ENCODE data around the gene NACC2. TPM values are rescaled to one million over a fixed set of nuclear protein-coding genes. Genes with fewer than 3 reads are reported as not detected.

NACC2 gene
- total and polyA plus RNA-seq, 7 donors: 8.5 to 33.5 (median 18.4) TPM

DNA sequence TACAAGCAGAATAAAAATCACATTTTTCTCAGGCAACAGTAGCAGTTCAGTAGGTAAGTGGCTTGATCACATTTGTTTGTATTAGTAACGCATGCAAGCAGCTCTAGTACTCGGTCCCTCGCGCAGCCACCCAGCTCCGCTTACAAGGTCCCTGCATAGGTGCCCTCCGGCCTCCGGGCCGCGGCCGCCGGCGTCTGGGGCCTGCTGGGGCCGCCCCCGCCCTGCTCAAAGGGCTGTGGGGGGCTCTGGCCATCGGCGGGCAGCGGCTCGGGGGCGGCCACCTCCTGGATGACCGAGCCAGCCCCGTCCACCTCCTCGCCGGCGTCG is 83.8 kb downstream of the NACC2 start:
- peak overlapping the region; percentile 55 for H3K27ac ChIP-seq
- H3K9me3 ChIP-seq: no peaks in the 10 kb centered on the region
- TF ChIP-seq, protein P1, sequence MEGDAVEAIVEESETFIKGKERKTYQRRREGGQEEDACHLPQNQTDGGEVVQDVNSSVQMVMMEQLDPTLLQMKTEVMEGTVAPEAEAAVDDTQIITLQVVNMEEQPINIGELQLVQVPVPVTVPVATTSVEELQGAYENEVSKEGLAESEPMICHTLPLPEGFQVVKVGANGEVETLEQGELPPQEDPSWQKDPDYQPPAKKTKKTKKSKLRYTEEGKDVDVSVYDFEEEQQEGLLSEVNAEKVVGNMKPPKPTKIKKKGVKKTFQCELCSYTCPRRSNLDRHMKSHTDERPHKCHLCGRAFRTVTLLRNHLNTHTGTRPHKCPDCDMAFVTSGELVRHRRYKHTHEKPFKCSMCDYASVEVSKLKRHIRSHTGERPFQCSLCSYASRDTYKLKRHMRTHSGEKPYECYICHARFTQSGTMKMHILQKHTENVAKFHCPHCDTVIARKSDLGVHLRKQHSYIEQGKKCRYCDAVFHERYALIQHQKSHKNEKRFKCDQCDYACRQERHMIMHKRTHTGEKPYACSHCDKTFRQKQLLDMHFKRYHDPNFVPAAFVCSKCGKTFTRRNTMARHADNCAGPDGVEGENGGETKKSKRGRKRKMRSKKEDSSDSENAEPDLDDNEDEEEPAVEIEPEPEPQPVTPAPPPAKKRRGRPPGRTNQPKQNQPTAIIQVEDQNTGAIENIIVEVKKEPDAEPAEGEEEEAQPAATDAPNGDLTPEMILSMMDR (IDR thresholded peaks at IDR 0.05): no peak
- no peak for ATAC-seq
- DNase-seq: no peak
- H3K4me3 ChIP-seq: no peak overlapping the region
- WGBS, 3 donors: 63 to 79% (median 77%) methylated on average over 14 to 25 of the region's 25 CpGs
- no peaks in the 10 kb centered on the region for H3K27me3 ChIP-seq (ENCODE audit: insufficient read depth in 3 of 3, low read length in 2 of 3)
- intact Hi-C loops (cut with DNase I): no loop called here
- H3K4me1 ChIP-seq: peaks cover 10% of the 10 kb centered on the region
- H3K36me3 ChIP-seq (ENCODE audit: insufficient read depth in 1 of 2, low read depth in 1 of 2): peaks cover 0 to 62% of the 10 kb centered on the region in 2 donors

- peaks cover 10% of the 10 kb centered on the region for H3K4me1 ChIP-seq
- peaks cover 0 to 56% of the 10 kb centered on the region in 2 donors for H3K36me3 ChIP-seq (ENCODE audit: insufficient read depth in 1 of 2, low read depth in 1 of 2)
- no peaks in the 10 kb centered on the region for H3K9me3 ChIP-seq
- ATAC-seq (no peak), DNase-seq (peak; percentile 28 to 50)
- TF ChIP-seq, protein P1 (IDR thresholded peaks at IDR 0.05): no peak
- intact Hi-C loops (cut with DNase I): no loop called here
- WGBS, 3 donors: 74 to 82% (median 82%) methylated on average over 28 of the region's 28 CpGs
- H3K27me3 ChIP-seq (ENCODE audit: insufficient read depth in 3 of 3, low read length in 2 of 3): no peaks in the 10 kb centered on the region
- no peak overlapping the region for H3K4me3 ChIP-seq
- no peak overlapping the region for H3K27ac ChIP-seq
These were observed 84.3 kb downstream of the NACC2 start for GRCh38 chr9:136010615-136011361.

GRCh38 chr9:136010176-136010575 is 84.9 kb downstream of the NACC2 start:
- H3K9me3 ChIP-seq: no peaks in the 10 kb centered on the region
- peaks cover 0 to 54% of the 10 kb centered on the region in 2 donors for H3K36me3 ChIP-seq (ENCODE audit: insufficient read depth in 1 of 2, low read depth in 1 of 2)
- no peak overlapping the region for H3K27ac ChIP-seq
- intact Hi-C loops (cut with DNase I): no loop called here
- peaks cover 10% of the 10 kb centered on the region for H3K4me1 ChIP-seq
- no peaks in the 10 kb centered on the region for H3K27me3 ChIP-seq (ENCODE audit: insufficient read depth in 3 of 3, low read length in 2 of 3)
- no peak for ATAC-seq
- WGBS, 3 donors: 94 to 96% (median 95%) methylated on average over 17 of the region's 17 CpGs
- peak; percentile 13 to 44 for DNase-seq
- TF ChIP-seq, protein P1 (IDR thresholded peaks at IDR 0.05): no peak
- H3K4me3 ChIP-seq: no peak overlapping the region

DNA sequence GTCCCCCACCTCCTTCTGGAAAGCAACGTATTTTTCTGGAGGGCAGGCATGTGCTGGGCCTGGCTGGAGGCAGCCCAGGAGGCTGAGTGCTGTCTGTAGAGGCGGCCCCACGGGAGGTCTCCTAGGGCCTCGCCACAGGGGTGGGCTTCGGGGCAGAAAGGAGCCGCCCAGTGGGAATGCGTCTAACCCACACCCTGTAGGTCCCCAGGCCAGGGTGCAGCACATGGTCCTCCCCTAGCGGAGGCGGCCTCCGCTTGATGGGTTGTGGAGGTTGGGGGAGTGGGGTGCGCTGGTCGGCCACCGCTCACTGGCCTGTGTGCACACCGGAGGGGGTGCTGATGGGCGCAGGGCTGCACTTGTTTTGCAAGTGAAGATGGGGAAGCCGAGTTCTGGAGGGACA is 85.6 kb downstream of the NACC2 start:
- TF ChIP-seq, protein P1 (IDR thresholded peaks at IDR 0.05): no peak
- Histone ChIP-seq H3K36me3 (ENCODE audit: insufficient read depth in 1 of 2, low read depth in 1 of 2) (peaks cover 0 to 54% of the 10 kb centered on the region in 2 donors), H3K27me3 (ENCODE audit: insufficient read depth in 3 of 3, low read length in 2 of 3) (no peaks in the 10 kb centered on the region), H3K9me3 (no peaks in the 10 kb centered on the region), H3K27ac (no peak overlapping the region), H3K4me1 (peaks cover 10% of the 10 kb centered on the region), H3K4me3 (no peak overlapping the region)
- intact Hi-C loops (cut with DNase I): no loop called here
- no peak for ATAC-seq
- DNase-seq: peak; percentile 8 to 46
- 90 to 94% (median 93%) methylated on average over 16 of the region's 16 CpGs for WGBS, 3 donors

GRCh38 chr9:136008693-136008997 is 86.4 kb downstream of the NACC2 start:
- DNase-seq: no peak
- TF ChIP-seq, protein P1 (IDR thresholded peaks at IDR 0.05): no peak
- H3K27ac ChIP-seq: peak overlapping the region; percentile 1
- H3K4me3 ChIP-seq: no peak overlapping the region
- peaks cover 0 to 53% of the 10 kb centered on the region in 2 donors for H3K36me3 ChIP-seq (ENCODE audit: insufficient read depth in 1 of 2, low read depth in 1 of 2)
- no peaks in the 10 kb centered on the region for H3K9me3 ChIP-seq
- no peak for ATAC-seq
- 78 to 87% (median 87%) methylated on average over 21 of the region's 21 CpGs for WGBS, 3 donors
- H3K4me1 ChIP-seq: peaks cover 13% of the 10 kb centered on the region
- no peaks in the 10 kb centered on the region for H3K27me3 ChIP-seq (ENCODE audit: insufficient read depth in 3 of 3, low read length in 2 of 3)
- intact Hi-C loops (cut with DNase I): no loop called here
